ENCODE results near the gene SLC6A9.

The SLC6A9 gene

GRCh38 chr1:44032170-44032790, 1.0 kb upstream of the SLC6A9 start:
- in situ Hi-C loops (cut with MboI; ENCODE audit: low sequenced_read_pairs): loop anchor here (25.0 kb wide), 1 partner anchor 495 kb away; the partner anchor contains the start of gene PTPRF

GRCh38 chr1:44030605-44031251, 534 bp downstream of the SLC6A9 start:
- in situ Hi-C loops (cut with MboI; ENCODE audit: low sequenced_read_pairs): loop anchor here (25.0 kb wide), 1 partner anchor 493 kb away; the partner anchor contains the start of gene PTPRF

- in situ Hi-C loops (cut with MboI; ENCODE audit: low sequenced_read_pairs): loop anchor here (25.0 kb wide), 1 partner anchor 493 kb away; the partner anchor contains the start of gene PTPRF
Observed at GRCh38 chr1:44029911-44030604, 1.2 kb downstream of the SLC6A9 start.

GRCh38 chr1:44029260-44029910, 1.9 kb downstream of the SLC6A9 start:
- in situ Hi-C loops (cut with MboI; ENCODE audit: low sequenced_read_pairs): loop anchor here (25.0 kb wide), 1 partner anchor 492 kb away; the partner anchor contains the start of gene PTPRF

GRCh38 chr1:44027320-44027719, 3.9 kb downstream of the SLC6A9 start:
- in situ Hi-C loops (cut with MboI; ENCODE audit: low sequenced_read_pairs): loop anchor here (25.0 kb wide), 1 partner anchor 490 kb away; the partner anchor contains the start of gene PTPRF

- in situ Hi-C loops (cut with MboI; ENCODE audit: low sequenced_read_pairs): loop anchor here (25.0 kb wide), 1 partner anchor 489 kb away; the partner anchor contains the start of gene PTPRF
Observed at GRCh38 chr1:44025816-44026215, 5.4 kb downstream of the SLC6A9 start.

- in situ Hi-C loops (cut with MboI; ENCODE audit: low sequenced_read_pairs): loop anchor here (25.0 kb wide), 1 partner anchor 488 kb away; the partner anchor contains the start of gene PTPRF
Observed at GRCh38 chr1:44024903-44025525, 6.2 kb downstream of the SLC6A9 start.

- in situ Hi-C loops (cut with MboI; ENCODE audit: low sequenced_read_pairs): no loop called here
Observed at GRCh38 chr1:44024031-44024902, 7.0 kb downstream of the SLC6A9 start.

GRCh38 chr1:44021581-44022321, 9.5 kb downstream of the SLC6A9 start:
- in situ Hi-C loops (cut with MboI; ENCODE audit: low sequenced_read_pairs): no loop called here

GRCh38 chr1:44021156-44021555, 10.1 kb downstream of the SLC6A9 start:
- in situ Hi-C loops (cut with MboI; ENCODE audit: low sequenced_read_pairs): no loop called here

GRCh38 chr1:44020464-44020863, 10.8 kb downstream of the SLC6A9 start:
- in situ Hi-C loops (cut with MboI; ENCODE audit: low sequenced_read_pairs): no loop called here

GRCh38 chr1:44019466-44019948, 11.8 kb downstream of the SLC6A9 start:
- in situ Hi-C loops (cut with MboI; ENCODE audit: low sequenced_read_pairs): no loop called here

GRCh38 chr1:44016890-44017400, 14.3 kb downstream of the SLC6A9 start:
- in situ Hi-C loops (cut with MboI; ENCODE audit: low sequenced_read_pairs): no loop called here

- in situ Hi-C loops (cut with MboI; ENCODE audit: low sequenced_read_pairs): no loop called here
Observed at GRCh38 chr1:44016041-44016889, 15.0 kb downstream of the SLC6A9 start.

- in situ Hi-C loops (cut with MboI; ENCODE audit: low sequenced_read_pairs): no loop called here
Observed at GRCh38 chr1:44015206-44015605, 16.1 kb downstream of the SLC6A9 start.

GRCh38 chr1:44014365-44015104, 16.7 kb downstream of the SLC6A9 start:
- in situ Hi-C loops (cut with MboI; ENCODE audit: low sequenced_read_pairs): no loop called here

- in situ Hi-C loops (cut with MboI; ENCODE audit: low sequenced_read_pairs): no loop called here
Observed at GRCh38 chr1:44013949-44014348, 17.3 kb downstream of the SLC6A9 start.
